ENCODE measurements around the gene SLIT2.

Gene SLIT2

GRCh38 chr4:20251796-20252655 is at the start of gene SLIT2:
Gene SLIT2, plus strand, starts transcription at chr4:20251905. Its CDS starts 1,911 bp downstream, at chr4:20253816.
- Histone ChIP-seq H3K4me3 (ENCODE audit: low read depth in 1 of 2, low read length in 2 of 2) (peak within 1 kb of the TSS; percentile 69 to 91), H3K36me3 (ENCODE audit: control insufficient read depth in 1 of 2, insufficient read depth in 2 of 2, low read length in 2 of 2) (no peaks in the 10 kb centered on the region), H3K27ac (ENCODE audit: low read length) (no peak within 1 kb of the TSS), H3K9me3 (ENCODE audit: control insufficient read depth in 1 of 2, low read length in 2 of 2) (no peaks in the 10 kb centered on the region), H3K4me1 (ENCODE audit: control insufficient read depth in 1 of 2, insufficient read depth in 2 of 2, low read length in 2 of 2) (peaks cover 0 to 42% of the 10 kb centered on the region in 2 donors), H3K27me3 (ENCODE audit: low read depth, low read length) (peaks cover 19% of the 10 kb centered on the region)

- no peaks in the 10 kb centered on the region for H3K36me3 ChIP-seq (ENCODE audit: control insufficient read depth in 1 of 2, insufficient read depth in 2 of 2, low read length in 2 of 2)
- H3K27ac ChIP-seq (ENCODE audit: low read length) = no peak overlapping the region
- no peaks in the 10 kb centered on the region for H3K4me1 ChIP-seq (ENCODE audit: control insufficient read depth in 1 of 2, insufficient read depth in 2 of 2, low read length in 2 of 2)
- H3K4me3 ChIP-seq (ENCODE audit: low read depth in 1 of 2, low read length in 2 of 2) = no peak overlapping the region
- H3K27me3 ChIP-seq (ENCODE audit: low read depth, low read length) = no peaks in the 10 kb centered on the region
- no peaks in the 10 kb centered on the region for H3K9me3 ChIP-seq (ENCODE audit: control insufficient read depth in 1 of 2, low read length in 2 of 2)
These were observed 48.2 kb upstream of the SLIT2 start for GRCh38 chr4:20203508-20203907.

GRCh38 chr4:20217521-20217920 is 34.2 kb upstream of the SLIT2 start:
- Histone ChIP-seq H3K27me3 (ENCODE audit: low read depth, low read length) (no peaks in the 10 kb centered on the region), H3K9me3 (ENCODE audit: control insufficient read depth in 1 of 2, low read length in 2 of 2) (no peaks in the 10 kb centered on the region), H3K36me3 (ENCODE audit: control insufficient read depth in 1 of 2, insufficient read depth in 2 of 2, low read length in 2 of 2) (no peaks in the 10 kb centered on the region), H3K4me1 (ENCODE audit: control insufficient read depth in 1 of 2, insufficient read depth in 2 of 2, low read length in 2 of 2) (no peaks in the 10 kb centered on the region), H3K27ac (ENCODE audit: low read length) (no peak overlapping the region), H3K4me3 (ENCODE audit: low read depth in 1 of 2, low read length in 2 of 2) (no peak overlapping the region)

GRCh38 chr4:20217951-20218350 is 33.8 kb upstream of the SLIT2 start:
- no peaks in the 10 kb centered on the region for H3K4me1 ChIP-seq (ENCODE audit: control insufficient read depth in 1 of 2, insufficient read depth in 2 of 2, low read length in 2 of 2)
- H3K27me3 ChIP-seq (ENCODE audit: low read depth, low read length) = no peaks in the 10 kb centered on the region
- H3K9me3 ChIP-seq (ENCODE audit: control insufficient read depth in 1 of 2, low read length in 2 of 2) = no peaks in the 10 kb centered on the region
- no peak overlapping the region for H3K4me3 ChIP-seq (ENCODE audit: low read depth in 1 of 2, low read length in 2 of 2)
- H3K27ac ChIP-seq (ENCODE audit: low read length) = no peak overlapping the region
- no peaks in the 10 kb centered on the region for H3K36me3 ChIP-seq (ENCODE audit: control insufficient read depth in 1 of 2, insufficient read depth in 2 of 2, low read length in 2 of 2)

- Histone ChIP-seq H3K27ac (ENCODE audit: low read length) (no peak overlapping the region), H3K4me1 (ENCODE audit: control insufficient read depth in 1 of 2, insufficient read depth in 2 of 2, low read length in 2 of 2) (no peaks in the 10 kb centered on the region), H3K9me3 (ENCODE audit: control insufficient read depth in 1 of 2, low read length in 2 of 2) (no peaks in the 10 kb centered on the region), H3K27me3 (ENCODE audit: low read depth, low read length) (no peaks in the 10 kb centered on the region), H3K4me3 (ENCODE audit: low read depth in 1 of 2, low read length in 2 of 2) (no peak overlapping the region), H3K36me3 (ENCODE audit: control insufficient read depth in 1 of 2, insufficient read depth in 2 of 2, low read length in 2 of 2) (no peaks in the 10 kb centered on the region)
These were observed 32.2 kb upstream of the SLIT2 start for GRCh38 chr4:20219521-20219920.

DNA sequence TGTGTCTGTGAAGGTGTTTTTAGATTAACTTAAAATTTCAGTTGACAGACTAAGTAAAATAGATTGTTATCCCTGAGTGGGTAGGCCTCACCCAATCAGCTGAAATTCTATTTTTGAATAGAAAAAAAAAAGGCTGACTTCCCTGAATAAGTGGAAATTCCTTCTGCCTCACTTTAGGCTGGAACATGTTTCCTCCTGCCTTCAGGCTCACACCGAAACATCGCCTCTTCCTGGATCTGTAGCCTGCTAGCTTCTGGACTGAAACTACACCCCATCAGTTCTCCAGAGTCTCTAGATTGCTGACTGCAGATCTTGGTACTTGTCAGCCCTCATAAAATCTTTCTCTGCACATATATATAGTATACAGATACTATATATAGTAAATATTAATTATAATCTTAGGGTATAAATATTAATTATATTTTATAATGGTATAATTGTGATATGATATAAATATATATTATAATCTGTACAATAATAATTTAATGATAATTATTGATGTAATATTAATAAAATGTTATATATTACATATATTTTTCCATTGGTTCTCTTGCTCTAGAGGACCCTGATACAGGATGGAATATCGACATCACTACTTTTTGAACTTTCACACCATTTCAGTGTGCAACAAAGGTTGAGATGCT is 13.7 kb upstream of the SLIT2 start:
- no peak overlapping the region for H3K27ac ChIP-seq (ENCODE audit: low read length)
- H3K4me3 ChIP-seq (ENCODE audit: low read depth in 1 of 2, low read length in 2 of 2) = no peak overlapping the region
- no peaks in the 10 kb centered on the region for H3K27me3 ChIP-seq (ENCODE audit: low read depth, low read length)
- no peaks in the 10 kb centered on the region for H3K9me3 ChIP-seq (ENCODE audit: control insufficient read depth in 1 of 2, low read length in 2 of 2)
- no peaks in the 10 kb centered on the region for H3K36me3 ChIP-seq (ENCODE audit: control insufficient read depth in 1 of 2, insufficient read depth in 2 of 2, low read length in 2 of 2)
- H3K4me1 ChIP-seq (ENCODE audit: control insufficient read depth in 1 of 2, insufficient read depth in 2 of 2, low read length in 2 of 2) = no peaks in the 10 kb centered on the region

GRCh38 chr4:20248155-20248558 is 3.5 kb upstream of the SLIT2 start:
- no peak overlapping the region for H3K27ac ChIP-seq (ENCODE audit: low read length)
- H3K4me3 ChIP-seq (ENCODE audit: low read depth in 1 of 2, low read length in 2 of 2) = no peak overlapping the region
- H3K36me3 ChIP-seq (ENCODE audit: control insufficient read depth in 1 of 2, insufficient read depth in 2 of 2, low read length in 2 of 2) = no peaks in the 10 kb centered on the region
- peaks cover 5% of the 10 kb centered on the region for H3K27me3 ChIP-seq (ENCODE audit: low read depth, low read length)
- peaks cover 0 to 19% of the 10 kb centered on the region in 2 donors for H3K4me1 ChIP-seq (ENCODE audit: control insufficient read depth in 1 of 2, insufficient read depth in 2 of 2, low read length in 2 of 2)
- H3K9me3 ChIP-seq (ENCODE audit: control insufficient read depth in 1 of 2, low read length in 2 of 2) = no peaks in the 10 kb centered on the region

DNA sequence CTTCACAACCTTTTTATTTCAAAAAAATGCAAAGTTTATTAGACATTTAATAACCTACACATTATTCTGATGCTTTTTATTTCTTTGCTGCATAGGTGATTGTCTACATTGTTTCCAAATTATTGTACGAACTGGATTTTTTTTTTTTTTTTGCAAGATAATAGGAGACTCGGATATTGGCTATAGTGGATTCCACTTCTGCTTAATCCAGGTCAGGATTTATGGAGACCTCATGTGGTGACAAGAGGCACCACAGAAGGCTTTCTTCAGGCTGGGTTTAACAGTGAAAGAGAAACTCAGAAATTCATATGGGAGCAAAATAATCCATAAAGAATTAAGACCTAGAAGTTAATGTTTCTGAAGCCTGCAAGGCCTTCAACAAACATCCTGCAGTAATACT is 2.4 kb upstream of the SLIT2 start:
- H3K27ac ChIP-seq (ENCODE audit: low read length) = no peak overlapping the region
- H3K4me3 ChIP-seq (ENCODE audit: low read depth in 1 of 2, low read length in 2 of 2) = no peak overlapping the region
- no peaks in the 10 kb centered on the region for H3K36me3 ChIP-seq (ENCODE audit: control insufficient read depth in 1 of 2, insufficient read depth in 2 of 2, low read length in 2 of 2)
- H3K4me1 ChIP-seq (ENCODE audit: control insufficient read depth in 1 of 2, insufficient read depth in 2 of 2, low read length in 2 of 2) = peaks cover 0 to 31% of the 10 kb centered on the region in 2 donors
- H3K9me3 ChIP-seq (ENCODE audit: control insufficient read depth in 1 of 2, low read length in 2 of 2) = no peaks in the 10 kb centered on the region
- H3K27me3 ChIP-seq (ENCODE audit: low read depth, low read length) = peaks cover 10% of the 10 kb centered on the region

DNA sequence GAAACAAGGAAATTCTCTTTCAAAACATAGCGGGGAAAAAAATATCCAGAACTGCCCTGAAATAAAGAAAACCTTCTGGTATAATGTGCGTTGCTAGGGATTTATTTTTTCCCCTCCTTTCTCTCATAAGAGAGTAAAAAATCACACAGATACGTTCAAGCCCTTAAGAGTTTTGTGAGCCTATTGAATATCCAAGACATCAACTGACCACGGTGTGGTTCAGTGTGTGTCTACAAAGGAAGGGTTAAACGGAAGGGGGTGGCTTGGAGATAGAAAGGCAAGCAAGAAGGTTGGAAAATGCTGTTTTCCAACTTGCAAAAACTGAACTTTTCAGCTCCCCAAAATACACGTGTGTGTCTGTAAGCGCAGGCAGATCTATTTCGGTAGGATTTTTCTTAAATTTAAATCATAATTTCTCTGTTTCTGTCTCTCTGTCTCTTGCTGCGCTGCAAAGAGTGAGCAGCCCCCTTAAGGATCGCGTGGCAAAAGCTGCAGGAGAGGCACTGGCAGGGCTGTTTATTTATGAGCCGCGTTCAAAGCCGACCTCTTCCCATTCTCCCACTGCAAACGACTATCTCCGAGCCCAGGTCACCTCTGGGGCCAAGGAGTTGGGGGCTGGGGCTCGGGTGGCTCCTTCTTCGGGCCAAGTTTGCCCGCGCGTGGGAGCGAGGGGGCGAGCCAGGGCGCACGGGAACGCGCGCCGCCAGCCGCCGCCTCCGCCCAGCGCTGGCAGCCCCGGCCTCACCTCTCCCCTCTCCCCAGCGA is 492 bp upstream of the SLIT2 start:
- Histone ChIP-seq H3K4me1 (ENCODE audit: control insufficient read depth in 1 of 2, insufficient read depth in 2 of 2, low read length in 2 of 2) (peaks cover 0 to 42% of the 10 kb centered on the region in 2 donors), H3K4me3 (ENCODE audit: low read depth in 1 of 2, low read length in 2 of 2) (peak overlapping the region; percentile 27 to 91), H3K27me3 (ENCODE audit: low read depth, low read length) (peaks cover 19% of the 10 kb centered on the region), H3K9me3 (ENCODE audit: control insufficient read depth in 1 of 2, low read length in 2 of 2) (no peaks in the 10 kb centered on the region), H3K36me3 (ENCODE audit: control insufficient read depth in 1 of 2, insufficient read depth in 2 of 2, low read length in 2 of 2) (no peaks in the 10 kb centered on the region), H3K27ac (ENCODE audit: low read length) (no peak overlapping the region)

DNA sequence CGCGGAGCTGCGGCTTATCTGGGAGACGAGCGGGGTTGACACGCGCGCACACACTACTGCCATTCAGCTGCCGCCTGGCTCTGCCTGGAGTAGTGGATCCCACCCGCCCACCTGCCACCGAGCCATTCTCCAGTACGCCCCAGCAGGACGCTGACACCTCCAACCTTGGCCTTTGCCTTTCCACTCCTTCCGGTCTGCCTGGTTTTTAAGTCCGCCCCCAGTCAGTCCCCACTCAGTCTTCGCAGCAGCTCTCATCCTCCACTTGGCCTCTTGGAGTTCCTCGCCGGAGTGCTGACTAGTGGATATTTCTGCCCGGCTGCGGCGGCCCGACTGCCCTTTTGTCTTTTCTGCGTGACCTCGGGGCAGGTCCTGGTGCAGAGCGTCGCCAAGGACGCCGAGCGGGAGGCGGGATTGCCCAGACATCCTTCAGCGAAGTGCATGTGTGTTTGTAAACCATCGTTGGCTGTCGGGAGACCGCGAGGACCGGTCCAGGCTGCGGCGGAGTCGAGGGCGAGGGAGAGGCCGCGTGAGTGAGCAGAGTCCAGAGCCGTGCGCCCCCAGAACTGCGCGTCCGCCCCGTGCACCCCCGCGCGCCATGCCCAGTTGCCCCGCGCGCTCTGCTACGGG is 1.1 kb downstream of the SLIT2 start:
- Histone ChIP-seq H3K27ac (ENCODE audit: low read length) (no peak overlapping the region), H3K4me1 (ENCODE audit: control insufficient read depth in 1 of 2, insufficient read depth in 2 of 2, low read length in 2 of 2) (peaks cover 0 to 42% of the 10 kb centered on the region in 2 donors)

DNA sequence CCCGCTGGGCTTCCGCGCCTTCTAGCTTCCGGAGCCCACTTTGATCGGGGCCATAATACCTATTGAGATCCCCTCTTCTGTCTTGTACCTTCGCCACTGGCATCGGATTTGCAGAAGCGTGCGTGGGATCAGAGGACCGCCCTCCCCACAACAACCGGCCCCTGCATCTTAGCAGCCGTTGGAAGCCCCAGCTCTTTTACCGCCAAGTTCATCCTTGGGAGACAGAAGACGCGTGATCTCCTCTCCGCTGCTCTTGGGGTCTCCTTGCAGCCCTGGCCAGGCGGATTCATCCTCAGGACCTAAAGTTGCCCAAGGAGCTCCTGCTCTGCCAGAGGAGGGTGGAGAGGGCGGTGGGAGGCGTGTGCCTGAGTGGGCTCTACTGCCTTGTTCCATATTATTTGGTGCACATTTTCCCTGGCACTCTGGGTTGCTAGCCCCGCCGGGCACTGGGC is 1.6 kb downstream of the SLIT2 start:
- H3K27ac ChIP-seq (ENCODE audit: low read length) = no peak overlapping the region
- H3K4me1 ChIP-seq (ENCODE audit: control insufficient read depth in 1 of 2, insufficient read depth in 2 of 2, low read length in 2 of 2) = peaks cover 0 to 42% of the 10 kb centered on the region in 2 donors
- peaks cover 19% of the 10 kb centered on the region for H3K27me3 ChIP-seq (ENCODE audit: low read depth, low read length)
- H3K36me3 ChIP-seq (ENCODE audit: control insufficient read depth in 1 of 2, insufficient read depth in 2 of 2, low read length in 2 of 2) = no peaks in the 10 kb centered on the region
- no peaks in the 10 kb centered on the region for H3K9me3 ChIP-seq (ENCODE audit: control insufficient read depth in 1 of 2, low read length in 2 of 2)
- H3K4me3 ChIP-seq (ENCODE audit: low read depth in 1 of 2, low read length in 2 of 2) = peak overlapping the region; percentile 69 to 91

More for the DNA sequence above, 1.1 kb downstream of the SLIT2 start:
- Histone ChIP-seq H3K27me3 (ENCODE audit: low read depth, low read length) (peaks cover 19% of the 10 kb centered on the region), H3K4me3 (ENCODE audit: low read depth in 1 of 2, low read length in 2 of 2) (peak overlapping the region; percentile 69 to 91), H3K36me3 (ENCODE audit: control insufficient read depth in 1 of 2, insufficient read depth in 2 of 2, low read length in 2 of 2) (no peaks in the 10 kb centered on the region), H3K9me3 (ENCODE audit: control insufficient read depth in 1 of 2, low read length in 2 of 2) (no peaks in the 10 kb centered on the region)

Measured in muscle layer of duodenum (tissue), 2 donors.